Measurements from ENCODE around the gene SLC27A2.
A peak's percentile ranks its signal among the peaks of the same experiment; 100 is the strongest.

SLC27A2 gene

GRCh38 chr15:50162969-50163718 lies 18.9 kb upstream of the SLC27A2 start:
- no peak for ATAC-seq
- TF ChIP-seq ZFP30 (CRISPR knock-in tag; IDR thresholded peaks at IDR 0.05) (no peak), ISL1 (CRISPR knock-in tag; IDR thresholded peaks at IDR 0.05) (peak; percentile 66), CSDC2 (CRISPR knock-in tag; IDR thresholded peaks at IDR 0.05) (no peak), TCF4 (CRISPR knock-in tag; IDR thresholded peaks at IDR 0.05; ENCODE audit: borderline replicate concordance) (no peak), SNAI2 (CRISPR knock-in tag; IDR thresholded peaks at IDR 0.05) (no peak), CREB5 (CRISPR knock-in tag; IDR thresholded peaks at IDR 0.05; ENCODE audit: low read depth) (peak; percentile 44; the same call in 1 of the 2 replicates)

GRCh38 chr15:50163719-50164410 lies 18.1 kb upstream of the SLC27A2 start:
- ATAC-seq = no peak
- TF ChIP-seq RARB (CRISPR knock-in tag; IDR thresholded peaks at IDR 0.05) = no peak
- TF ChIP-seq SNAI2 (CRISPR knock-in tag; IDR thresholded peaks at IDR 0.05) = no peak

GRCh38 chr15:50164458-50164857 lies 17.5 kb upstream of the SLC27A2 start:
- TF ChIP-seq RARB (CRISPR knock-in tag; IDR thresholded peaks at IDR 0.05) (no peak), ARNTL (CRISPR knock-in tag; IDR thresholded peaks at IDR 0.05; ENCODE audit: borderline replicate concordance, low read depth) (no peak), PPARA (CRISPR knock-in tag; IDR thresholded peaks at IDR 0.05; ENCODE audit: borderline replicate concordance) (no peak), SNAI2 (CRISPR knock-in tag; IDR thresholded peaks at IDR 0.05) (no peak), ZNF8 (CRISPR knock-in tag; IDR thresholded peaks at IDR 0.05) (no peak), OSR1 (CRISPR knock-in tag; IDR thresholded peaks at IDR 0.05) (no peak), ZC3H10 (CRISPR knock-in tag; IDR thresholded peaks at IDR 0.05) (no peak), ESRRG (CRISPR knock-in tag; IDR thresholded peaks at IDR 0.05) (no peak), TCF4 (CRISPR knock-in tag; IDR thresholded peaks at IDR 0.05; ENCODE audit: borderline replicate concordance) (no peak), CSDC2 (CRISPR knock-in tag; IDR thresholded peaks at IDR 0.05) (no peak), GLIS3 (CRISPR knock-in tag; IDR thresholded peaks at IDR 0.05) (no peak), CSRNP3 (CRISPR knock-in tag; IDR thresholded peaks at IDR 0.05) (no peak), CREB5 (CRISPR knock-in tag; IDR thresholded peaks at IDR 0.05; ENCODE audit: low read depth) (no peak), TOX (CRISPR knock-in tag; IDR thresholded peaks at IDR 0.05; ENCODE audit: borderline replicate concordance) (no peak), PATZ1 (CRISPR knock-in tag; IDR thresholded peaks at IDR 0.05; ENCODE audit: borderline replicate concordance) (no peak)
- no peak for ATAC-seq

GRCh38 chr15:50166216-50166615 lies 15.8 kb upstream of the SLC27A2 start:
- ATAC-seq = peak; percentile 94
- TF ChIP-seq CREB5 (CRISPR knock-in tag; IDR thresholded peaks at IDR 0.05; ENCODE audit: low read depth) (peak; percentile 86), ZFP30 (CRISPR knock-in tag; IDR thresholded peaks at IDR 0.05) (no peak), CSDC2 (CRISPR knock-in tag; IDR thresholded peaks at IDR 0.05) (no peak), OSR1 (CRISPR knock-in tag; IDR thresholded peaks at IDR 0.05) (no peak), CSRNP3 (CRISPR knock-in tag; IDR thresholded peaks at IDR 0.05) (no peak), ISL1 (CRISPR knock-in tag; IDR thresholded peaks at IDR 0.05) (peak; percentile 95), ZFP3 (CRISPR knock-in tag; IDR thresholded peaks at IDR 0.05) (no peak), RARB (CRISPR knock-in tag; IDR thresholded peaks at IDR 0.05) (no peak)

Measured in SK-N-SH treated with all-trans-retinoic acid at 6 μM for 48 hours (cell line).